HG03520 (cell line): ENCODE measurements around the gene STRIP1.

Experiments used
- ATAC-seq: cut with Tn5 transposase; IDR thresholded peaks from one replicate; pipeline ENCODE4 v1.9.1; 2021; ENCODE audit warnings: mild to moderate bottlenecking, moderate library complexity; ENCODE audit not compliant: unreplicated experiment

Gene STRIP1

GRCh38 chr1:110089561-110090275 lies 55.3 kb downstream of the STRIP1 start:
- ATAC-seq, result no peak

- ATAC-seq, result no peak
Measured at GRCh38 chr1:110091381-110091780, 57.0 kb downstream of the STRIP1 start.

GRCh38 chr1:110091791-110092190 lies 57.4 kb downstream of the STRIP1 start:
- ATAC-seq, result no peak

GRCh38 chr1:110092991-110093390 lies 58.6 kb downstream of the STRIP1 start:
- ATAC-seq, result no peak

GRCh38 chr1:110094931-110095654 lies 60.7 kb downstream of the STRIP1 start:
- no peak for ATAC-seq

- no peak for ATAC-seq
Measured at GRCh38 chr1:110097507-110098221, 63.2 kb downstream of the STRIP1 start.

GRCh38 chr1:110098222-110099026 lies 64.0 kb downstream of the STRIP1 start:
- no peak for ATAC-seq

GRCh38 chr1:110100335-110100734 lies 65.9 kb downstream of the STRIP1 start:
- ATAC-seq, result no peak

GRCh38 chr1:110102081-110102480 lies 67.7 kb downstream of the STRIP1 start:
- ATAC-seq, result no peak
